ENCODE results near the gene HS3ST5. TPM values are rescaled to one million over a fixed set of nuclear protein-coding genes. Genes with fewer than 3 reads are reported as not detected.

The HS3ST5 gene
- total and polyA plus RNA-seq, 9 donors = 0.08 TPM; not detected in 8

DNA sequence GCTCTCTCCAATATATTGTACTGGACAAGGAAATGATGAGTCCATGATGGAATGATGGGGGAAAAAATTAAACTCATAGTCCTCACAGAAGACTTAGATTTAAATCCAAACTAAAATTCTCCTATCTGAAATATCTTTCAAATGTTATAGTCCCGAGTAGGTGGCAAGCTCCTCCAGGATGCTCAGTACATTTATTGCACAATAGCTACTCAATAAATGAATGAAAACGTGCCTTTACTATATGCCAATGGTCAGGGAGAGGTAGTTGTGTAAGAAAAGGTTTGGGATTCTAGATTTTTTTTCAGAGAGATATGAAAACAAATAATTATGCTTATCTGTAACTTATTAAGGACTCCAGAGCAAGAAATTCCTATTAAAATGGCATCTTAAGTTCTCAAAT is 32.8 kb downstream of the HS3ST5 start:
- intact Hi-C loops (cut with DNase I) = no loop called here
- Histone ChIP-seq H3K27ac (no peak overlapping the region), H3K4me1 (ENCODE audit: insufficient read depth) (no peaks in the 10 kb centered on the region), H3K27me3 (no peaks in the 10 kb centered on the region), H3K36me3 (no peaks in the 10 kb centered on the region), H3K9me3 (no peaks in the 10 kb centered on the region), H3K4me3 (no peak overlapping the region)
- WGBS, 3 donors = 67 to 74% (median 73%) methylated on average over 2 of the region's 2 CpGs
- no peak for DNase-seq
- TF ChIP-seq, protein P1, sequence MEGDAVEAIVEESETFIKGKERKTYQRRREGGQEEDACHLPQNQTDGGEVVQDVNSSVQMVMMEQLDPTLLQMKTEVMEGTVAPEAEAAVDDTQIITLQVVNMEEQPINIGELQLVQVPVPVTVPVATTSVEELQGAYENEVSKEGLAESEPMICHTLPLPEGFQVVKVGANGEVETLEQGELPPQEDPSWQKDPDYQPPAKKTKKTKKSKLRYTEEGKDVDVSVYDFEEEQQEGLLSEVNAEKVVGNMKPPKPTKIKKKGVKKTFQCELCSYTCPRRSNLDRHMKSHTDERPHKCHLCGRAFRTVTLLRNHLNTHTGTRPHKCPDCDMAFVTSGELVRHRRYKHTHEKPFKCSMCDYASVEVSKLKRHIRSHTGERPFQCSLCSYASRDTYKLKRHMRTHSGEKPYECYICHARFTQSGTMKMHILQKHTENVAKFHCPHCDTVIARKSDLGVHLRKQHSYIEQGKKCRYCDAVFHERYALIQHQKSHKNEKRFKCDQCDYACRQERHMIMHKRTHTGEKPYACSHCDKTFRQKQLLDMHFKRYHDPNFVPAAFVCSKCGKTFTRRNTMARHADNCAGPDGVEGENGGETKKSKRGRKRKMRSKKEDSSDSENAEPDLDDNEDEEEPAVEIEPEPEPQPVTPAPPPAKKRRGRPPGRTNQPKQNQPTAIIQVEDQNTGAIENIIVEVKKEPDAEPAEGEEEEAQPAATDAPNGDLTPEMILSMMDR (IDR thresholded peaks at IDR 0.05) = no peak
- TF ChIP-seq EP300 (IDR thresholded peaks at IDR 0.05) (no peak), POLR2A (IDR thresholded peaks at IDR 0.05) (no peak)

DNA sequence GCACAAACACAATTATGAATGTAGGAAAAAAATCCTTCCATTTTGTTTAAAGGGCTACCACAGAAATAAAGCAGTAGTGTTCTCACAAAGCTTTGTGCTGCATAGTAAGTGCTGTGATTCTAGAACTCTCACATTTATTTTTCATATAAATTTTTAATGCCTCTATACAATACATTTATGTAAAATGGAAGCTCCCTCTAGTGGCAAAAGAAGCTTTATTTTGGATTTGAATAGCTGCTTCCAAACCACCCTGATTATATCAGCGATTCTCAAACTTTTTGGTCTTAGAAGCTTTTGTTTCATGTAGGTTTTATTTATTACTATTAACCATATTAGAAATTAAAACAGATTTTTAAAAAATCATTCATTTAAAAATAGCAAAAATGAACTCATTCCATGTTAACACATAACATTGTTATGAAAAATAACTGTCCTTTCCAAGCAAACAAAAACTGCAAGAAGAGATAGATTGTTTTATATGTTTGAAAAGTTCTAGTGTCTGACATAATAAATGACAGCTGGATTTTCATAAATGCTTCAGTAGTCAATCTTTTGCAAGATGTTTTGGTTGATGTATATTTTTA is 38.4 kb downstream of the HS3ST5 start:
- TF ChIP-seq POLR2A (IDR thresholded peaks at IDR 0.05) = no peak
- TF ChIP-seq EP300 (IDR thresholded peaks at IDR 0.05) = no peak
- TF ChIP-seq, protein P1 (IDR thresholded peaks at IDR 0.05) = no peak
- no peak overlapping the region for H3K27ac ChIP-seq
- intact Hi-C loops (cut with DNase I) = no loop called here
- H3K4me3 ChIP-seq = no peak overlapping the region
- no peak for DNase-seq
- no peaks in the 10 kb centered on the region for H3K9me3 ChIP-seq
- WGBS, 3 donors = 57 to 79% (median 60%) methylated on average over 1 of the region's 1 CpG
- no peaks in the 10 kb centered on the region for H3K4me1 ChIP-seq (ENCODE audit: insufficient read depth)
- H3K36me3 ChIP-seq = no peaks in the 10 kb centered on the region
- no peaks in the 10 kb centered on the region for H3K27me3 ChIP-seq

DNA sequence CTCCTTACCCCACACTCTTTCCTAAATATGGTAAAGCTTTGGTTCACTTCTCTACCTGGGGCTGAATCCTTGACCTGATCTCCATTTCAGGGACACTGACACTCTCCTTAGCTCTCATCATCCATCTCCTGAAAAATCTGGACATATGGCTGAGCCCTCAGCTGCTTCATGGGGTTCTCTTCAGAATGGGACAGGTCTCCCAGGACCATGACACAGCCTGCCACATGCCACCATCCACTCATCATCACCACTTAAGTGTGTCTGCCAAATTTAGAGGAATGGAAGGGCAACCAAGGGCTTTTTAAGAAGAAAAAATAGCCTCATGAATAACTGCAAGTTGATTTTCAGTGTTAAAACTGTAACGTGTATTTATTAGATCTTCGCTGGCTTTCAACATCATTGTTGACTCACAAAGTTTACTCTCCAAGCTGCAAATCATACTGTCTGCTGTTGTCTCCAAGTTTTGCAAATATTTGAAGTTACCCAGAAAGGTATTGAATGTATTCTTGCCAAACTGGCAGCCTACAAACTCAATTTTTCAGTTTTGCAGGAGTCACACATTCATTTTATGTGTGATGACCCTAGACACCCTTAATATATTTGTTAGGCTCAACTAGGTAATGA is 41.1 kb downstream of the HS3ST5 start:
- no peaks in the 10 kb centered on the region for H3K27me3 ChIP-seq
- H3K9me3 ChIP-seq = no peaks in the 10 kb centered on the region
- intact Hi-C loops (cut with DNase I) = no loop called here
- WGBS, 3 donors = 76 to 93% (median 77%) methylated on average over 2 of the region's 2 CpGs
- H3K36me3 ChIP-seq = no peaks in the 10 kb centered on the region
- TF ChIP-seq, protein P1 (IDR thresholded peaks at IDR 0.05) = no peak
- TF ChIP-seq EP300 (IDR thresholded peaks at IDR 0.05) = no peak
- TF ChIP-seq POLR2A (IDR thresholded peaks at IDR 0.05) = no peak
- no peaks in the 10 kb centered on the region for H3K4me1 ChIP-seq (ENCODE audit: insufficient read depth)
- no peak overlapping the region for H3K4me3 ChIP-seq
- DNase-seq = no peak
- no peak overlapping the region for H3K27ac ChIP-seq

DNA sequence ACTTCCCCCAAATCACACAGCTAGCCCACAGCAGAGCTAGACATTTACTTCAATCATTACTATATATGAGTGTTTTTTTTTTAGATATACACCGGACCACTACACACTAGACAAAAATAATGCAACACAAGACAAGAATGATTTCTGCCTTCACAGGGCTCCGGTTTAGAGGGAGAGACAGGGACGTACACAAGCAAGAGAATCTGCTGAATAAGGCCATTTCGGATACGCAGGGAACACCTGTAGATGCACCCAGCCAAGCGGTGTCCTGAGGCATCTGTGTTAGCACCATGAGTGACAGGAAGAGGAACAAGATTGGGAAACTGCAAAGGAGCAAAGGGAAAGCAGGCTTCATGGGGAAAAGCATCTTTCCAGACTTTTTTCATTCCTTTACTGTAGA is 45.7 kb downstream of the HS3ST5 start:
- 88 to 93% (median 89%) methylated on average over 6 of the region's 6 CpGs for WGBS, 3 donors
- Histone ChIP-seq H3K9me3 (no peaks in the 10 kb centered on the region), H3K27ac (no peak overlapping the region), H3K36me3 (no peaks in the 10 kb centered on the region), H3K4me1 (ENCODE audit: insufficient read depth) (no peaks in the 10 kb centered on the region), H3K4me3 (no peak overlapping the region), H3K27me3 (no peaks in the 10 kb centered on the region)
- DNase-seq = no peak
- TF ChIP-seq POLR2A (IDR thresholded peaks at IDR 0.05) (no peak), EP300 (IDR thresholded peaks at IDR 0.05) (no peak)
- TF ChIP-seq, protein P1 (IDR thresholded peaks at IDR 0.05) = no peak
- intact Hi-C loops (cut with DNase I) = no loop called here

All from ovary (tissue), 9 donors.